HEK293 (cell line): ENCODE data around the gene EMC7.

Experiments used
- CTCF ChIA-PET: fragments of 350-600 bp; formaldehyde crosslinking; extraction: SDS; loops from one replicate; lab custom pipeline; 2021; ENCODE audit warnings: antibody characterized with exemption; lab: Yijun Ruan, JAX
- POLR2A ChIA-PET: fragments of 300-600 bp; formaldehyde crosslinking; extraction: SDS; loops from one replicate; lab custom pipeline; 2020; ENCODE audit warnings: antibody characterized with exemption, inconsistent platforms; lab: Yijun Ruan, JAX
- H3K27ac ChIP-seq: fragments of 200-500 bp; sonication (Bioruptor generic); 2 replicates; pipeline ENCODE4 v1.5.1; 2014; ENCODE audit warnings: low read depth, low read length, control low read depth, inconsistent platforms; ENCODE audit errors: extremely low read depth
- H3K36me3 ChIP-seq, 2 experiments: fragments of 200-500 bp in 1 of 2; sonication (Bioruptor generic) in 1 of 2; 1 replicate in 1 of 2; 2 replicates in 1 of 2; pipeline ENCODE4 v1.5.1; 2014 to 2017; ENCODE audit warnings: inconsistent platforms in 2 of 2, low read length in 2 of 2; ENCODE audit not compliant: control insufficient read depth in 2 of 2, insufficient read depth in 1 of 2
- H3K4me1 ChIP-seq: fragments of 200-500 bp; sonication (Bioruptor generic); 2 replicates; pipeline ENCODE4 v1.5.1; 2014; ENCODE audit warnings: mild to moderate bottlenecking, low read length, inconsistent platforms; ENCODE audit not compliant: control insufficient read depth, insufficient read depth
- H3K4me3 ChIP-seq: 2 replicates; pipeline ENCODE4 v1.5.1; 2011; ENCODE audit warnings: low read depth, mild to moderate bottlenecking, control low read depth, low read length, moderate library complexity
- H3K9me3 ChIP-seq: fragments of 200-500 bp; sonication (Bioruptor generic); 2 replicates; pipeline ENCODE4 v1.5.1; 2014; ENCODE audit warnings: low read depth, low read length, inconsistent platforms; ENCODE audit not compliant: control insufficient read depth, insufficient read depth
- MZF1 ChIP-seq: fragments of 450-650 bp; formaldehyde crosslinking; IDR thresholded peaks from 2 replicates; pipeline ENCODE4 v1.5.1; 2017; ENCODE audit warnings: missing biosample characterization, missing genetic modification characterization, borderline replicate concordance
- PRDM1 ChIP-seq: fragments of 450-650 bp; formaldehyde crosslinking; IDR thresholded peaks from 2 replicates; pipeline ENCODE4; 2016; ENCODE audit warnings: missing biosample characterization, missing genetic modification characterization
- TRIM28 ChIP-seq: IDR thresholded peaks from 2 replicates; pipeline ENCODE4 v1.6.1; 2011; ENCODE audit warnings: low read length, control low read depth, borderline replicate concordance
- YY2 ChIP-seq: fragments of 450-650 bp; formaldehyde crosslinking; IDR thresholded peaks from 2 replicates; pipeline ENCODE4 v1.5.1; 2016; ENCODE audit warnings: missing biosample characterization, missing genetic modification characterization
- ZBTB17 ChIP-seq: fragments of 450-650 bp; formaldehyde crosslinking; IDR thresholded peaks from 2 replicates; pipeline ENCODE4 v1.5.1; 2016; ENCODE audit warnings: missing biosample characterization, missing genetic modification characterization
- ZNF121 ChIP-seq: fragments of 450-650 bp; formaldehyde crosslinking; IDR thresholded peaks from 2 replicates; pipeline ENCODE4 v1.5.1; 2016; ENCODE audit warnings: missing biosample characterization, missing genetic modification characterization
- ZNF155 ChIP-seq: fragments of 450-650 bp; formaldehyde crosslinking; IDR thresholded peaks from 2 replicates; pipeline ENCODE4 v1.5.1; 2016; ENCODE audit warnings: missing biosample characterization, missing genetic modification characterization
- ZNF2 ChIP-seq: fragments of 450-650 bp; formaldehyde crosslinking; IDR thresholded peaks from 2 replicates; pipeline ENCODE4 v1.5.1; 2016; ENCODE audit warnings: missing biosample characterization, missing genetic modification characterization
- ZNF211 ChIP-seq: fragments of 450-650 bp; formaldehyde crosslinking; IDR thresholded peaks from 2 replicates; pipeline ENCODE4 v1.5.1; 2016; ENCODE audit warnings: low read depth, missing biosample characterization, missing genetic modification characterization
- ZNF23 ChIP-seq: fragments of 450-650 bp; formaldehyde crosslinking; IDR thresholded peaks from 2 replicates; pipeline ENCODE4 v1.5.1; 2016; ENCODE audit warnings: missing biosample characterization, missing genetic modification characterization, borderline replicate concordance
- ZNF239 ChIP-seq: fragments of 450-650 bp; formaldehyde crosslinking; IDR thresholded peaks from 2 replicates; pipeline ENCODE4 v1.5.1; 2016; ENCODE audit warnings: missing biosample characterization, missing genetic modification characterization
- ZNF266 ChIP-seq: fragments of 450-650 bp; formaldehyde crosslinking; IDR thresholded peaks from 2 replicates; pipeline ENCODE4 v1.5.1; 2016; ENCODE audit warnings: missing biosample characterization, missing genetic modification characterization, low read depth
- ZNF324 ChIP-seq: fragments of 450-650 bp; formaldehyde crosslinking; IDR thresholded peaks from 2 replicates; pipeline ENCODE4 v1.5.1; 2016; ENCODE audit warnings: missing biosample characterization, missing genetic modification characterization
- ZNF521 ChIP-seq: fragments of 450-650 bp; formaldehyde crosslinking; IDR thresholded peaks from 2 replicates; pipeline ENCODE4 v1.5.1; 2017; ENCODE audit warnings: missing biosample characterization, mild to moderate bottlenecking, missing genetic modification characterization
- ZNF530 ChIP-seq: fragments of 450-650 bp; formaldehyde crosslinking; IDR thresholded peaks from 2 replicates; pipeline ENCODE4 v1.5.1; 2016; ENCODE audit warnings: low read depth, missing biosample characterization, missing genetic modification characterization
- ZNF555 ChIP-seq: fragments of 450-650 bp; formaldehyde crosslinking; conservative IDR thresholded peaks from 2 replicates; pipeline ENCODE4 v1.5.1; 2017; ENCODE audit warnings: missing biosample characterization, mild to moderate bottlenecking, missing genetic modification characterization, inconsistent platforms
- ZNF558 ChIP-seq: fragments of 450-650 bp; formaldehyde crosslinking; IDR thresholded peaks from 2 replicates; pipeline ENCODE4 v1.5.1; 2016; ENCODE audit warnings: missing biosample characterization, missing genetic modification characterization
- ZNF571 ChIP-seq: fragments of 450-650 bp; formaldehyde crosslinking; IDR thresholded peaks from 2 replicates; pipeline ENCODE4 v1.5.0; 2017; ENCODE audit warnings: missing biosample characterization, missing genetic modification characterization
- ZNF654 ChIP-seq: fragments of 450-650 bp; formaldehyde crosslinking; IDR thresholded peaks from 2 replicates; pipeline ENCODE4 v1.5.1; 2016; ENCODE audit warnings: low read depth, missing biosample characterization, missing genetic modification characterization
- ZNF677 ChIP-seq: fragments of 450-650 bp; IDR thresholded peaks from 2 replicates; pipeline ENCODE4 v1.5.0; 2018; ENCODE audit warnings: missing biosample characterization, mild to moderate bottlenecking, missing genetic modification characterization, moderate library complexity
- TF ChIP-seq, protein P1 (sequence below): fragments of 450-650 bp; formaldehyde crosslinking; IDR thresholded peaks from 2 replicates; pipeline ENCODE4 v1.5.1; 2016; ENCODE audit warnings: missing biosample characterization, missing genetic modification characterization
- TF ChIP-seq, protein P2 (sequence below): fragments of 450-650 bp; formaldehyde crosslinking; IDR thresholded peaks from 2 replicates; pipeline ENCODE4 v1.5.1; 2016; ENCODE audit warnings: missing biosample characterization, missing genetic modification characterization
- TF ChIP-seq, protein P3 (sequence below): fragments of 450-650 bp; formaldehyde crosslinking; IDR thresholded peaks from 2 replicates; pipeline ENCODE4 v1.5.1; 2016; ENCODE audit warnings: missing biosample characterization, missing genetic modification characterization

EMC7 gene

DNA sequence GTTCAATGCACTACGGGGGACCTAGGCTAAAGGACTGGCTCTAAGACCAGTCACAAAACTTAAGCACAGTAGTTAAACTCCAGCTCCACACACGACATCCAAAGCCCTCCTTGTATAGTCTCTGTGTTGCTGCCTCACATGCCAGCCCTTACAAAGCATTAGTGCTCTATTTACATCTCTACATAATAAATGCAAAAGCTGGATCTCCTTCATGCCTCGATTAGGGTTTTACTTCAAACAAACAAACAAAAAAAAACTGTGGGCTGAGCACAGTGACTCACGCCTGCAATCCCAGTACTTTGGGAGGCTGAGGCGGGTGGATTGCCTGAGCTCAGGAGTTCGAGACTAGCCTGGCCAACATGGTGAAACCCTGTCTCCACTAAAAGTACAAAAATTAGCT, 9.8 kb upstream of the EMC7 start:
- TF ChIP-seq YY2 (tag by site-specific recombination): no peak
- TF ChIP-seq, protein P1, sequence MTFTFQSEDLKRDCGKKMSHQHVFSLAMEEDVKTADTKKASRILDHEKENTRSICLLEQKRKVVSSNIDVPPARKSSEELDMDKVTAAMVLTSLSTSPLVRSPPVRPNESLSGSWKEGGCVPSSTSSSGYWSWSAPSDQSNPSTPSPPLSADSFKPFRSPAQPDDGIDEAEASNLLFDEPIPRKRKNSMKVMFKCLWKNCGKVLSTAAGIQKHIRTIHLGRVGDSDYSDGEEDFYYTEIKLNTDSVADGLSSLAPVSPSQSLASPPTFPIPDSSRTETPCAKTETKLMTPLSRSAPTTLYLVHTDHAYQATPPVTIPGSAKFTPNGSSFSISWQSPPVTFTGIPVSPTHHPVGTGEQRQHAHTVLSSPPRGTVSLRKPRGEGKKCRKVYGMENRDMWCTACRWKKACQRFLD (tag by site-specific recombination): no peak
- TF ChIP-seq ZNF571 (tag by site-specific recombination): no peak
- no peak for TF ChIP-seq ZNF558 (tag by site-specific recombination)
- TF ChIP-seq ZNF23 (tag by site-specific recombination): no peak
- TF ChIP-seq ZNF530 (tag by site-specific recombination): no peak
- TF ChIP-seq ZNF324 (tag by site-specific recombination): no peak
- TF ChIP-seq, protein P2, sequence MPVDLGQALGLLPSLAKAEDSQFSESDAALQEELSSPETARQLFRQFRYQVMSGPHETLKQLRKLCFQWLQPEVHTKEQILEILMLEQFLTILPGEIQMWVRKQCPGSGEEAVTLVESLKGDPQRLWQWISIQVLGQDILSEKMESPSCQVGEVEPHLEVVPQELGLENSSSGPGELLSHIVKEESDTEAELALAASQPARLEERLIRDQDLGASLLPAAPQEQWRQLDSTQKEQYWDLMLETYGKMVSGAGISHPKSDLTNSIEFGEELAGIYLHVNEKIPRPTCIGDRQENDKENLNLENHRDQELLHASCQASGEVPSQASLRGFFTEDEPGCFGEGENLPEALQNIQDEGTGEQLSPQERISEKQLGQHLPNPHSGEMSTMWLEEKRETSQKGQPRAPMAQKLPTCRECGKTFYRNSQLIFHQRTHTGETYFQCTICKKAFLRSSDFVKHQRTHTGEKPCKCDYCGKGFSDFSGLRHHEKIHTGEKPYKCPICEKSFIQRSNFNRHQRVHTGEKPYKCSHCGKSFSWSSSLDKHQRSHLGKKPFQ: no peak
- ChIA-PET POLR2A (interaction anchor here (1.2 kb wide), 1 partner anchor 98 kb away, joined by 5 read pairs; the partner anchor contains the start of gene KATNBL1), CTCF (interaction anchor here (0.7 to 1.3 kb wide), 4 partner anchors 11 to 99 kb away, joined by 3 to 5 read pairs (median 4); no protein-coding TSS in a partner anchor)
- Histone ChIP-seq H3K4me3 (no peak overlapping the region), H3K4me1 (no peaks in the 10 kb centered on the region), H3K9me3 (no peaks in the 10 kb centered on the region), H3K27ac (no peak overlapping the region), H3K36me3 (no peaks in the 10 kb centered on the region)

DNA sequence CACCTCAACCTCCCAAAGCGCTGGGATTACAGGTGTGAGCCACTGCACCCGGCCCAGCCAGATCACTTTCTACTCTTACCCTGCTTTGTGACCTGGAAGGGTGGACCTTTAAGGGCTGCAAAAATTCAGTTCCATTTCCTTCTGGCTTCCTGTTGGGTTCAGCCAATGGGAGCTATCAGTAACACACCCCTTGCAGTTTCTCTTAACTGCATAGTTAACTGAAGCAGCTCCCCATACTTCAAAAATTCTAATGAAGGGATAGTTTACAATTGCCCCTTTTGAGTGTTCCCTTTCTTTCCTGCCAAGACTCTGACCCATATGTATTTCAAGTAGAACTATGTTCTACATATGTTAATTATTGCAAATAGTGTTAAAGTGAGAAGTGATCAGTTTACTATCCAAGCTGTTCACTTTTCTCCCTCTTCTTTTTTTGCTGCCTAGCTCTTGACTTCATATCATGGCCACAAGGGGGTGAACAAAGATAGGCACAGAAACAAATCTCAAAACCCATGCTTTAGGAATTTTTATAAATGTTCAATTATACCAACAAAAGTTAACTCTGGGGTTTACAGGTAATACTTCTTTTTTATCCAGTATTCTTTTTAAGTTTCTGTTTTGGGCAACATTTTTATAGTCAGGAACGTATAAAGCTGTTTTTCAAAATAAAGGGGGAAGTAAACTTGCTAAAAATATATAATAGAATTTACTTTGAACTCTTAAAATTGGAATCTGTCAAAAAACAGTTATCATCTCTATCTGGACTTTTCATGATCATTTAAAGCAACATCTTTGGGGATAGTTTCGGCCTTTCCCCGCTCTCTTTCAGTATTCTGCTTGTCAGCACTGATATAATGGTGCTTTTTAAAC, 8.4 kb upstream of the EMC7 start:
- Histone ChIP-seq H3K9me3 (no peaks in the 10 kb centered on the region), H3K4me1 (no peaks in the 10 kb centered on the region), H3K36me3 (no peaks in the 10 kb centered on the region), H3K27ac (no peak overlapping the region), H3K4me3 (no peak overlapping the region)
- POLR2A ChIA-PET: interaction anchor here (0.5 to 1.4 kb wide), 4 partner anchors 8 to 99 kb away, joined by 3 to 9 read pairs (median 4); partner anchors contain the start of genes EMC7, KATNBL1 and PGBD4
- CTCF ChIA-PET: interaction anchor here (0.8 to 2.5 kb wide), 14 partner anchors 10 to 478 kb away, joined by 3 to 29 read pairs (median 4); partner anchors contain the start of gene KATNBL1
- no peak for TF ChIP-seq ZNF266 (tag by site-specific recombination)
- peak; percentile 46 for TF ChIP-seq ZNF654 (tag by site-specific recombination)
- TF ChIP-seq ZNF239: no peak
- peak; percentile 25; the same call in 1 of the 2 replicates for TF ChIP-seq MZF1 (tag by site-specific recombination)
- TF ChIP-seq TRIM28: no peak

DNA sequence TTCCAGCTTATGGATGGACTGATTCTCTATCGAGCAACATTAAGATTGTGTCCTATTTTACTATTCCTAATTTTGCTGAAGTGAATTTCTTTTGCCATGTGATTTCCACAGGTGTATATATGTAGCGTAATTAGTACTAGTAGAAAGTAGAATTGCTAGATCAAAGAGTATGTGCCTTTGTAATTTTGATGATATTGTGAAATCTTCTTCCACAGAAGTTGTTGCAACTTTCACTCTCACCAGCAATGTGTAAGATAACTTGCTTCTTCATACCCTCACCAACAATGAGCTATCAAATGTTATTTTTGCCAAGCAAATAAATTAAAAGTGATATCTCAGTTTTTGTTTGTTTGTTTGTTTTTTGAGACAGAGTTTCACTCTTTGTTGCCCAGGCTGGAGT, 5.7 kb upstream of the EMC7 start:
- no peak overlapping the region for H3K27ac ChIP-seq
- no peaks in the 10 kb centered on the region for H3K9me3 ChIP-seq
- no peak overlapping the region for H3K4me3 ChIP-seq
- H3K4me1 ChIP-seq: no peaks in the 10 kb centered on the region; the same call in 1 of the 2 replicates
- ChIA-PET POLR2A (interaction anchor here (0.6 kb wide), 1 partner anchor 103 kb away, joined by 3 read pairs; the partner anchor contains the start of gene KATNBL1), CTCF (interaction anchor here (0.6 to 0.9 kb wide), 5 partner anchors 140 to 664 kb away, joined by 3 to 4 read pairs (median 3); partner anchors contain the start of genes NOP10 and NUTM1)
- H3K36me3 ChIP-seq: peaks cover 0 to 4% of the 10 kb centered on the region in 2 experiments; a peak in 2 of 3 replicates
- TF ChIP-seq ZNF121 (tag by site-specific recombination) (no peak), ZNF155 (tag by site-specific recombination) (no peak), ZNF677 (tag by site-specific recombination) (no peak), ZNF521 (tag by site-specific recombination) (no peak), PRDM1 (tag by site-specific recombination) (no peak), ZNF211 (tag by site-specific recombination) (no peak), ZNF555 (tag by site-specific recombination) (no peak), ZNF2 (tag by site-specific recombination) (no peak), ZBTB17 (tag by site-specific recombination) (no peak)
- TF ChIP-seq, protein P3, sequence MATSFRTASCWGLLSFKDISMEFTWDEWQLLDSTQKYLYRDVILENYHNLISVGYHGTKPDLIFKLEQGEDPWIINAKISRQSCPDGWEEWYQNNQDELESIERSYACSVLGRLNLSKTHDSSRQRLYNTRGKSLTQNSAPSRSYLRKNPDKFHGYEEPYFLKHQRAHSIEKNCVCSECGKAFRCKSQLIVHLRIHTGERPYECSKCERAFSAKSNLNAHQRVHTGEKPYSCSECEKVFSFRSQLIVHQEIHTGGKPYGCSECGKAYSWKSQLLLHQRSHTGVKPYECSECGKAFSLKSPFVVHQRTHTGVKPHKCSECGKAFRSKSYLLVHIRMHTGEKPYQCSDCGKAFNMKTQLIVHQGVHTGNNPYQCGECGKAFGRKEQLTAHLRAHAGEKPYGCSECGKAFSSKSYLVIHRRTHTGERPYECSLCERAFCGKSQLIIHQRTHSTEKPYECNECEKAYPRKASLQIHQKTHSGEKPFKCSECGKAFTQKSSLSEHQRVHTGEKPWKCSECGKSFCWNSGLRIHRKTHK: no peak
